ENCODE measurements around the gene SOX15. TPM values are rescaled to one million over a fixed set of nuclear protein-coding genes. Genes with fewer than 3 reads are reported as not detected.
A peak's percentile ranks its signal among the peaks of the same experiment; 100 is the strongest.

The SOX15 gene
- total and polyA plus RNA-seq, 8 donors: 0.31 to 2.0 (median 1.9) TPM; not detected in 1

- Histone ChIP-seq H3K4me3 (peak overlapping the region in 1 of 2 donors; percentile 100), H3K36me3 (peaks cover 0 to 71% of the 10 kb centered on the region in 2 donors), H3K4me1 (peaks cover 26 to 83% of the 10 kb centered on the region in 2 donors), H3K27ac (peak overlapping the region in 1 of 2 donors; percentile 28), H3K27me3 (no peaks in the 10 kb centered on the region), H3K9me3 (no peaks in the 10 kb centered on the region)
- intact Hi-C loops (cut with DNase I): no loop called here
- ATAC-seq (no peak), DNase-seq (no peak)
- no peak for TF ChIP-seq CTCF (IDR thresholded peaks at IDR 0.05)
Observed at GRCh38 chr17:7576432-7576937, 13.4 kb downstream of the SOX15 start.

DNA sequence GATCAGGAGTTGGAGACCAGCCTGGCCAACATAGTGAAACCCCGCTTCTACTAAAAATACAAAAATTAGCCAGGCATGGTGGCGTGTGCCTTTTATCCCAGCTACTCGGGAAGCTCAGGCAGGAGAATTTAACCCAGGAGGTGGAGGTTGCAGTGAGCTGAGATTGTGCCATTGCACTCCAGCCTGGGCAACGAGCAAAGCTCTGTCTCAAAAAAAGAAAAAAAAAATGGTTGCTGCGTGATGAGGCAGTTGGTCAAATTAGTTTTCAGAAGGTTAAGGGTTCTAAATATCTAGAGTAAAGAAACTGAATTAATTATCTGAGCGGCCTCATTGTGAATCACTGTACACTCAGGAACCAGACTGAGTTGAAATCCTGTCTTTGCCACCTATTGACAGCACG lies 13.9 kb downstream of the SOX15 start:
- Histone ChIP-seq H3K4me3 (peak overlapping the region in 1 of 2 donors; percentile 100), H3K27me3 (no peaks in the 10 kb centered on the region), H3K9me3 (no peaks in the 10 kb centered on the region), H3K36me3 (peaks cover 0 to 71% of the 10 kb centered on the region in 2 donors), H3K4me1 (peaks cover 26 to 83% of the 10 kb centered on the region in 2 donors), H3K27ac (peak overlapping the region in 1 of 2 donors; percentile 34)
- no peak for DNase-seq
- intact Hi-C loops (cut with DNase I): no loop called here
- TF ChIP-seq CTCF (IDR thresholded peaks at IDR 0.05): no peak
- ATAC-seq: no peak

GRCh38 chr17:7575481-7575883 lies 14.4 kb downstream of the SOX15 start:
- ATAC-seq (no peak), DNase-seq (no peak)
- Histone ChIP-seq H3K27me3 (no peaks in the 10 kb centered on the region), H3K9me3 (no peaks in the 10 kb centered on the region), H3K36me3 (peaks cover 0 to 71% of the 10 kb centered on the region in 2 donors), H3K4me1 (peaks cover 26 to 80% of the 10 kb centered on the region in 2 donors), H3K27ac (peak overlapping the region in 1 of 2 donors; percentile 34), H3K4me3 (peak overlapping the region in 1 of 2 donors; percentile 100)
- no peak for TF ChIP-seq CTCF (IDR thresholded peaks at IDR 0.05)
- intact Hi-C loops (cut with DNase I): no loop called here

- Histone ChIP-seq H3K36me3 (peaks cover 0 to 77% of the 10 kb centered on the region in 2 donors), H3K4me3 (peak overlapping the region; percentile 100), H3K9me3 (no peaks in the 10 kb centered on the region), H3K4me1 (peaks cover 22 to 69% of the 10 kb centered on the region in 2 donors), H3K27me3 (no peaks in the 10 kb centered on the region), H3K27ac (peak overlapping the region; percentile 97 to 98)
- TF ChIP-seq CTCF (IDR thresholded peaks at IDR 0.05): no peak
- intact Hi-C loops (cut with DNase I): no loop called here
- no peak for DNase-seq
- no peak for ATAC-seq
Observed at GRCh38 chr17:7574176-7574953, 15.5 kb downstream of the SOX15 start.

GRCh38 chr17:7573324-7574080 lies 16.4 kb downstream of the SOX15 start:
- TF ChIP-seq CTCF (IDR thresholded peaks at IDR 0.05): no peak
- intact Hi-C loops (cut with DNase I): no loop called here
- Histone ChIP-seq H3K9me3 (no peaks in the 10 kb centered on the region), H3K36me3 (peaks cover 0 to 79% of the 10 kb centered on the region in 2 donors), H3K27ac (peak overlapping the region; percentile 97 to 98), H3K4me1 (peaks cover 18 to 60% of the 10 kb centered on the region in 2 donors), H3K4me3 (peak overlapping the region; percentile 100), H3K27me3 (no peaks in the 10 kb centered on the region)
- ATAC-seq (peak; percentile 73), DNase-seq (peak; percentile 90 to 97 (median 94))
